GM21447 (cell line): ENCODE data around the gene USP22.
"Not testable (repeated sequence)": the region's sequence is repeated elsewhere in the genome, so short reads cannot be mapped to it uniquely, and the experiment has no call there.

Experiments used
- ATAC-seq: cut with Tn5 transposase; IDR thresholded peaks from one replicate; pipeline ENCODE4 v1.9.1; 2021; ENCODE audit not compliant: unreplicated experiment

The USP22 gene

GRCh38 chr17:21042458-21043295 lies at the start of gene USP22:
USP22 (minus strand) TSS chr17:21043011; CDS start chr17:21042835, 176 bp downstream.
- peak; percentile 50 for ATAC-seq

GRCh38 chr17:21090902-21091618 lies 48.2 kb upstream of the USP22 start:
- ATAC-seq, result no peak

GRCh38 chr17:21089933-21090901 lies 47.4 kb upstream of the USP22 start:
- ATAC-seq, result peak; percentile 65

- ATAC-seq, result no peak
Observed at GRCh38 chr17:21089145-21089544, 46.3 kb upstream of the USP22 start.

- no peak for ATAC-seq
Observed at GRCh38 chr17:21085707-21086106, 42.9 kb upstream of the USP22 start.

GRCh38 chr17:21085280-21085679 lies 42.5 kb upstream of the USP22 start:
- ATAC-seq, result not testable (repeated sequence)

- ATAC-seq, result no peak
Observed at GRCh38 chr17:21082001-21082436, 39.2 kb upstream of the USP22 start.

- no peak for ATAC-seq
Observed at GRCh38 chr17:21079196-21079595, 36.4 kb upstream of the USP22 start.

GRCh38 chr17:21078016-21078780 lies 35.4 kb upstream of the USP22 start:
- ATAC-seq, result no peak

DNA sequence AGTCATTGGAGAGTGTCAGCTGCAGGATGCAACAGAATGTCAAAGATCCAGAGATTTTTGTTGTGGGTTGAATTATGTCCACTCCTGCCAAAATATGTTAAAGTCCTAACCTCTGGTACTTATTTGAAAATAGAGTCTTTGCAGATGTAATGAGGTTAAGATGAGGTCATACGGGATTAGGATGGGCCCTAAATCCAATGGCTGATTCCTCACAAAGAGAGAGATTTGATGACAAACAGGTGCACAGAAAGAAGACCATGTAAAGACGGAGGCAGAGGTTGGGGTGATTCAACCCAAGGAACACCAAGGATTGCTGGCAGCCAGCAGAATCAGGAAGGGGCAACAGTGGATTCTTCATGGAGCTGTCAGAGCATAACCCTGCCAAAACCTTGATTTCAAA lies 34.5 kb upstream of the USP22 start:
- ATAC-seq, result no peak

GRCh38 chr17:21076242-21076641 lies 33.4 kb upstream of the USP22 start:
- ATAC-seq, result no peak

GRCh38 chr17:21075739-21076085 lies 32.9 kb upstream of the USP22 start:
- ATAC-seq, result no peak

- no peak for ATAC-seq
Observed at GRCh38 chr17:21072745-21073197, 30.0 kb upstream of the USP22 start.

DNA sequence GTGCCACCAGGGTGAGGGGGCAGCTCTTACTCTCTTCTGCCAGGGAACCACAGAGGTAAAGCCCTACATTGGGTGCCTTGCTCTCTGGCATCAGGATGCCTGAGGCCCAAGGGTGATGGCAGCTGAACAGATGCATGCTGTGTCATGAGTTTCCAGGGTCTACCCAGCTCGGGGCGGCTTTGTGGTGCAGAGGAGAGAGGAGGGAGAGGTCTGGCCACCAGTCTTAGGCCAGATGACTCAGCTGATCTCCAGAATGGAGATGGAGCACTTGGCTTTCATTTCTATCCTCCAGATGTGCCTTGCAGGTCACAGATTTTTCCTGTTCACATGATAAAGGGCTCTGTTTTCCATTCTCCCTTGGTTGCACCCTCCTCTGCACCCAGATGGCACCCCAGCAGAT lies 23.6 kb upstream of the USP22 start:
- ATAC-seq, result no peak

DNA sequence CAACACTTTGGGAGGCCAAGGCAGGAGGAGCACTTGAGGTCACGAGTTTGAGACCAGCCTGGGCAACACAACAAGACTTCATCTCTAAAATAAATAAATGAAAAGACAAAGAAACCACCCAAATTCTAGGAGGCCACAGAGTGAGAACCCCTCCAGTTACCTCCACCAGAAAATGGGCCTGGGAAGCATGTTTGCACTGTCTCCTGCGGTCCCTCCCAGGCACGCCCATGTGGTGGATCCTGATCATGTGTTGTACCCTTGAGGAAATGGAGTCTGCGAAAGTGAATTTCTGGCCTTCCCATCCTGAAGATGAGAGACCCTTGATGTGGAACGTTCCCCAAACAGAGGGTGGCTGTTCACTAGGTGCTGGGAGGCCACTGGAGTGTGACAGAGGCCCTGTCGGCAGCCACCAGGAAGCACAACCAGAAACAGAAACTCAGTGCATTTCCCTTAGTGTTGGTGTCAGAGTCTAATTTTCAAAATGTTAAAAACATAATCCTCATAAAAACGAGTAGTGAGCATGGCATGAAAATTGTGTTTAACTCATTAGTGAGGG lies 19.2 kb upstream of the USP22 start:
- ATAC-seq, result peak; percentile 71

DNA sequence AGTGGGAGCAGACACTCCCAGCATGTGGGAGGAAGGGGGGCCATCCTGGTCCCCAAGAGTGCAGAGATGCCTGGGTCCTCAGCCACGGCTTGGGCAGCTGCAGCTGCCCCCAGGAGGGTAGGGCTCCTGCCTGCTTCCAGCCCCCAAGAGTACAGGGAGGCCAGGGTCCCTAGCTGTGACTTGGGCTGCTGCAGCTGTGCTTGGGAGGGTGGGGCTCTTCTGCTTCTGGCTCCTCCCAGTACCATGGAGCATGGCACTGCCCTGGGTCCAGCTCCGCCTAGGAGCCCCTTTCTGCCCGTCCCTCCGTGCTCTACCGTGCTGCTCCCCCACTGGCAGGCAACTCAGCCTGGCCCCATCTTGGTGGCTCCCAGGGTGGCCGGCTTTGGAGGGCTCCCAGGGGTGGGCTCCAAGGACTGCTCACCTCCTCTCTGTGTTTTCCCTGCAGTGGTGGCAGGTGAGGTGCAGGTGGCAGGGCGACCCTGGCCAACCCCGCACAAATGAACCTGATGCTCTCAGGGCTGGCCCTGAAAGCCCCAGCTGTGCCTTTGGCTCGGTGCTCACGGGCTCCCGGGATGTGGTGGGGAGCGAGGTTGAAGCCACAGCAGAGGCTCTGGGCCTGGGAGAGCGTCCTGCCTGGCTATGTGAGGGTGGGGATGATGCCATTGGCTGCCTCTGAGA lies 18.5 kb upstream of the USP22 start:
- no peak for ATAC-seq

DNA sequence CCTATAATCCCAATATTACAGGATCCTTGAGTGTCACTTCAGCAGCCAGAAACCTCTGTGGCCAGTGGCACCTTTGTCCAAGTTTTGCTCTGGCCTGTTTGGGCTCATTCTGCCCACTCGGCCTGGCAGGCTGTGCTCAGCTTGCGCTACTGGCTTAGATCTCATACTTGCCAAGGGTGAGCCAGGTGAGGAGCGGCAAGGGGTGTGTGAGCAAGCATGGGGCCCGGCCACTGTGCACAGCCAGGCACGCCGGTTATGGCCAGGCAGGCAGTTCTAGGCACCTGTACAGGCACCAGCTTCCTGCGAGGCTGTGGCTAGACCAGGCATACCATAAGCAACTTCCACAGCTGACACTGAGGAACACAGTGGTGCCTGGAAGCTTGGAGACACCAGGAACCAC lies 16.9 kb upstream of the USP22 start:
- no peak for ATAC-seq

GRCh38 chr17:21058098-21058893 lies 15.5 kb upstream of the USP22 start:
- no peak for ATAC-seq

GRCh38 chr17:21053056-21053455 lies 10.2 kb upstream of the USP22 start:
- ATAC-seq, result peak; percentile 80
